ENCODE measurements around the gene PI4KB.

The PI4KB gene

GRCh38 chr1:151346082-151346768 is 19.0 kb upstream of the PI4KB start:
- no peak for DNase-seq

GRCh38 chr1:151344291-151344690 is 17.1 kb upstream of the PI4KB start:
- DNase-seq, result no peak

GRCh38 chr1:151343587-151343986 is 16.4 kb upstream of the PI4KB start:
- no peak for DNase-seq

GRCh38 chr1:151342569-151342968 is 15.4 kb upstream of the PI4KB start:
- DNase-seq, result no peak

GRCh38 chr1:151342021-151342420 is 14.8 kb upstream of the PI4KB start:
- no peak for DNase-seq

- DNase-seq, result peak; percentile 86
Observed at GRCh38 chr1:151340870-151341754, 13.9 kb upstream of the PI4KB start.

GRCh38 chr1:151336556-151336955 is 9.3 kb upstream of the PI4KB start:
- no peak for DNase-seq

GRCh38 chr1:151334822-151335221 is 7.6 kb upstream of the PI4KB start:
- no peak for DNase-seq

- no peak for DNase-seq
Observed at GRCh38 chr1:151327903-151328674, 873 bp upstream of the PI4KB start.

- peak; percentile 42 for DNase-seq
Observed at GRCh38 chr1:151326619-151327222, 495 bp downstream of the PI4KB start.

GRCh38 chr1:151325646-151326429 is 1.4 kb downstream of the PI4KB start:
- no peak for DNase-seq

- no peak for DNase-seq
Observed at GRCh38 chr1:151325231-151325630, 2.0 kb downstream of the PI4KB start.

- DNase-seq, result no peak
Observed at GRCh38 chr1:151324390-151324930, 2.8 kb downstream of the PI4KB start.

GRCh38 chr1:151318975-151319374 is 8.2 kb downstream of the PI4KB start:
- DNase-seq, result no peak

GRCh38 chr1:151315565-151316235 is 11.5 kb downstream of the PI4KB start:
- no peak for DNase-seq

- peak; percentile 75 for DNase-seq
Observed at GRCh38 chr1:151314137-151314875, 12.9 kb downstream of the PI4KB start.

GRCh38 chr1:151313501-151313900 is 13.7 kb downstream of the PI4KB start:
- DNase-seq, result no peak

- DNase-seq, result no peak
Observed at GRCh38 chr1:151312826-151313225, 14.4 kb downstream of the PI4KB start.

GRCh38 chr1:151312411-151312810 is 14.8 kb downstream of the PI4KB start:
- DNase-seq, result peak; percentile 48

Measured in fibroblast of skin of abdomen (primary cell).